ENCODE measurements around the gene KCNJ1. TPM values are rescaled to one million over a fixed set of nuclear protein-coding genes. Genes with fewer than 3 reads are reported as not detected.

Gene KCNJ1
- total and polyA plus RNA-seq, 8 donors, result 0.09 to 0.83 (median 0.38) TPM; not detected in 2

DNA sequence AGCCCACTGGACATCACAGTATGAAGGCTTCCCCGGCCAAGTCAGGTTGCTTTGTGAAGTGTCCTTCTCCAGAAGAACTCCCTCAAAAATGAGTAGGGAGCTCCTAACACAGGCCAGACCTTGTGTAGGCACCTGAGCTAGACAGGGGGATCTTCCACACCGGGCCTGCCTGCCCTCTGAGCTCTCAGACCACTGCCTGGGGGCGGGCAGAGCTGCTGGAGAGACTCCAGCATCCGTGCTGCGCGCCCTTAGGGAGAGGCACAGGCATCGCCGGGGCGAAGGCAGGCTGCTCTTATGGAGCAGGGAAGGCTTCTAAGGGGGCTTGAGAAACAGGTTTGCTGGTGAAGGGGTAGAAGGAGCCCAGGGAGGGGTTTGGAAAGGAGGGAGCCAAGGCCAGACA lies 28.4 kb upstream of the KCNJ1 start:
- TF ChIP-seq, protein P1, sequence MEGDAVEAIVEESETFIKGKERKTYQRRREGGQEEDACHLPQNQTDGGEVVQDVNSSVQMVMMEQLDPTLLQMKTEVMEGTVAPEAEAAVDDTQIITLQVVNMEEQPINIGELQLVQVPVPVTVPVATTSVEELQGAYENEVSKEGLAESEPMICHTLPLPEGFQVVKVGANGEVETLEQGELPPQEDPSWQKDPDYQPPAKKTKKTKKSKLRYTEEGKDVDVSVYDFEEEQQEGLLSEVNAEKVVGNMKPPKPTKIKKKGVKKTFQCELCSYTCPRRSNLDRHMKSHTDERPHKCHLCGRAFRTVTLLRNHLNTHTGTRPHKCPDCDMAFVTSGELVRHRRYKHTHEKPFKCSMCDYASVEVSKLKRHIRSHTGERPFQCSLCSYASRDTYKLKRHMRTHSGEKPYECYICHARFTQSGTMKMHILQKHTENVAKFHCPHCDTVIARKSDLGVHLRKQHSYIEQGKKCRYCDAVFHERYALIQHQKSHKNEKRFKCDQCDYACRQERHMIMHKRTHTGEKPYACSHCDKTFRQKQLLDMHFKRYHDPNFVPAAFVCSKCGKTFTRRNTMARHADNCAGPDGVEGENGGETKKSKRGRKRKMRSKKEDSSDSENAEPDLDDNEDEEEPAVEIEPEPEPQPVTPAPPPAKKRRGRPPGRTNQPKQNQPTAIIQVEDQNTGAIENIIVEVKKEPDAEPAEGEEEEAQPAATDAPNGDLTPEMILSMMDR (IDR thresholded peaks at IDR 0.05), result no peak
- H3K36me3 ChIP-seq, result no peaks in the 10 kb centered on the region
- no peaks in the 10 kb centered on the region for H3K9me3 ChIP-seq
- H3K4me1 ChIP-seq, result peaks cover 3 to 17% of the 10 kb centered on the region in 2 donors
- intact Hi-C loops (cut with DNase I), result no loop called here
- no peak overlapping the region for H3K27ac ChIP-seq
- peaks cover 0 to 18% of the 10 kb centered on the region in 2 donors for H3K27me3 ChIP-seq
- DNase-seq (peak in 1 of 4 donors; percentile 26), ATAC-seq (no peak)
- no peak overlapping the region for H3K4me3 ChIP-seq

DNA sequence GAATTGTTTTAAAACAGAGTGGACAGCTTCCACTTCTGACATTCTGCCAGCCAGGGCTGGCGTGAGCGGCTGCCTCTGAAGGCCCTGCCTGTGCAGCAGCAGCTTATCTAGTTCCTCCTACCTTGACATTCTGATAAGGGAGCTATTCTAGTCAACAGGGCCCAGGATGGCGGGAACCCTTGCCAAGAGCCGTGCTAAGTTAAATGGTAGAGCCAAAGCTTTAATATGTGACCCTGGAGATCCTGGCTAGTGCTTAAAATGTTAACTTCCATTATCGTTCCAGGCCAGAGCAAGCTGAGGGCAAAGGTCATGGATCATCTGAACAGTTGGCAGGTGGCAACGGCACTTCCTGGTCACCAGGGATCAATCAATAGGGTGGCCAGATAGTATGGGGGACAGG lies 27.6 kb upstream of the KCNJ1 start:
- H3K4me3 ChIP-seq, result no peak overlapping the region
- no peaks in the 10 kb centered on the region for H3K36me3 ChIP-seq
- intact Hi-C loops (cut with DNase I), result no loop called here
- H3K4me1 ChIP-seq, result peaks cover 7 to 22% of the 10 kb centered on the region in 2 donors
- no peak overlapping the region for H3K27ac ChIP-seq
- TF ChIP-seq, protein P1 (IDR thresholded peaks at IDR 0.05), result no peak
- peak in 2 of 4 donors; percentile 69 to 74 for DNase-seq
- H3K27me3 ChIP-seq, result peaks cover 5 to 26% of the 10 kb centered on the region in 2 donors
- H3K9me3 ChIP-seq, result no peaks in the 10 kb centered on the region
- peak; percentile 68 for ATAC-seq

DNA sequence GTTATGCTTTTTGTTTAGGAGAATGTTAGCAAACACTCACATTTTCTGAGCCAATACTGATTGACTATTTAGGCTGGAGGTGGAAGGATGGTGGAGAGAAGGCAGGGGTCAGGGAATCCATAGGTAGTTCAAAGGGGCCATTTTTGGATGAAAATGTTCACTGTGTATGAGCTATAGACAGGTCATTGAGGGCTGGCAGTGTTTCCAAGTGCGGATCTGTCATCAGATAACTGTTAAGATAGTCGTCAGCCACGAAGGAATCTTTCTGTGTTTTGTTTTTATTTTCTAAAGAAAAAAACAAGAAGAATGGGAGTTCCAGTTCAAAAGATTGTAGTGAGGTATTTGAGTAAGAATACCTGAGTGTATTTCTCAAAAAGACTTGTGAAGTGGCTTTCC lies 27.2 kb upstream of the KCNJ1 start:
- peaks cover 8 to 30% of the 10 kb centered on the region in 2 donors for H3K27me3 ChIP-seq
- DNase-seq (peak in 1 of 4 donors; percentile 4), ATAC-seq (no peak)
- intact Hi-C loops (cut with DNase I), result no loop called here
- H3K36me3 ChIP-seq, result no peaks in the 10 kb centered on the region
- H3K27ac ChIP-seq, result no peak overlapping the region
- H3K4me3 ChIP-seq, result no peak overlapping the region
- no peaks in the 10 kb centered on the region for H3K9me3 ChIP-seq
- H3K4me1 ChIP-seq, result peaks cover 7 to 22% of the 10 kb centered on the region in 2 donors
- TF ChIP-seq, protein P1 (IDR thresholded peaks at IDR 0.05), result no peak

DNA sequence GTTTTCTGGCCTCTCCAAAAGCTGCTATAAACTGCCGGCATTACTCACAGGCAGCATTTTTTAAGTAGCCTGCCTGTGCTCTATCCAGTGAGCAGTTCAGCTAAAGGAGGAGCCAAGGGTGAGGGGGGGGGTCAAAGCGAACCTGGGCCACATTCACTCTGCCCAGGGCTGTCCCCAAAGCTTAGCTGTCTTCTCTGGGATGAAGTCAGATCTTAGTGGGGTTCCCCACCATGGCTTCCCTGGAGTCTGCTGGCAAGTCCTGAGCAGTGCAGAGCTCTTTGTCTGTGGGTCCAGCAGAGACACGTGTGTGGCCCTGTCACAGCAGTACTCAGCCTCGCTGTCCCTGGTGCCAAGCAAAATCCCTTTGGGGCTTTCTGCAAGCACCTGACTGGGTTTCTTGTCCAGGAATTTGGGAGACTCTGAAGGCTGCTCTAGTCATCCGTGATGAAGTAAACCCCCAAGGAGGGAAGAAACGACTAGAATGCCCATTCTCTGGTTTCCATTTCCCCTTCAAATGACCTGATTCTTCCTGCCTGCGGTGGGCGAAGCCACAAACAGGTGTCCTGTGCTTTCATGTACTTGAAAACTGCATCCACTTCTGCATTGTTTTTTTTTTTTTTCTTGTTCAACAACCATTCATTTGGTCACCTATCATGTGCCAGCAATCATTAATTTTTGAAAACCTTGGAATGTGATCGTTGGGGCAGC lies 26.6 kb upstream of the KCNJ1 start:
- Histone ChIP-seq H3K27me3 (peaks cover 8 to 36% of the 10 kb centered on the region in 2 donors), H3K36me3 (no peaks in the 10 kb centered on the region), H3K4me3 (no peak overlapping the region), H3K4me1 (peaks cover 7 to 22% of the 10 kb centered on the region in 2 donors), H3K27ac (peak overlapping the region in 1 of 2 donors; percentile 13), H3K9me3 (no peaks in the 10 kb centered on the region)
- intact Hi-C loops (cut with DNase I), result no loop called here
- peak; percentile 13 for ATAC-seq
- DNase-seq, result peak in 1 of 4 donors; percentile 31
- TF ChIP-seq, protein P1 (IDR thresholded peaks at IDR 0.05), result no peak

DNA sequence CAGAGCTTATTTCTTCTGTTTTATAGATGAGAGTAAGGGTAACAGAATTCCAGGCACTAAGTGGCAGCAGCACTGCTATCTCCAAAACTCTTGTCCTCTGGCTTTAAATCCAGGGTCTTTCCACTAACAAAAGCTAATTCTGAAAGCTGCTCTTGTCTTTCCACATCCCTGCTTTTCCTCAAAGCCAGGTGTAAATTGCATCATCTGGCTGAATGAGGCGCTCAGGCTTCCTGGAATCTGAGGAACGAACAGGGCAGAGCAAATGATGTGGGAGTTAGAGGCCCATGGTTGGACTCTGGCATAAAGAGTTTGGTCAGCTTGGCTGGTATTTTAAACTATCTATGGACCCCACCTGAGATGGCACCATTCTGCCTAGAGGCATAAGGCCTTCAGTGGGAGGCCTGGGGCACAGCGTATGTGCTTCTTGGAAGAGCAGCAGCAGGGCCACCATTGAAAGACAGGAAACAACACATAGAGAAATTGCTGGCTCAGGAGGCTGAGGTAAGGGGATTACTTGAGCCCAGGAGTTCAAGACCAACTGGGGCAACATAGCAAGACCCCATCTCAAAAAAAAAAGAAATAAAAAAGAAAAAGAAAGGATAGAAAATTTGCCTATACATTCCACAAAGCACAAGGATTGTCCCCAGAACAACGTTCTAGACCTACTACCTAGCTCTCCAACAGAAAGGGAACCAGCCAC lies 25.9 kb upstream of the KCNJ1 start:
- intact Hi-C loops (cut with DNase I), result no loop called here
- peak in 1 of 4 donors; percentile 27 for DNase-seq
- Histone ChIP-seq H3K9me3 (no peaks in the 10 kb centered on the region), H3K27me3 (peaks cover 8 to 43% of the 10 kb centered on the region in 2 donors), H3K4me1 (peaks cover 7 to 20% of the 10 kb centered on the region in 2 donors), H3K27ac (no peak overlapping the region), H3K4me3 (no peak overlapping the region), H3K36me3 (no peaks in the 10 kb centered on the region)
- TF ChIP-seq, protein P1 (IDR thresholded peaks at IDR 0.05), result no peak
- ATAC-seq, result no peak

Measured in left lung (tissue), 10 donors.